Sigmoid colon (tissue), 4 donors: ENCODE data around the gene TMEM125.

Experiments used
- POLR2AphosphoS5 ChIP-seq, 4 donors: sonication (generic); formaldehyde crosslinking; IDR thresholded peaks; one replicate each; pipeline ENCODE4 v1.6.1; 2017; ENCODE audit warnings: antibody characterized with exemption in 4 of 4
- TF ChIP-seq, protein P1 (sequence below), 4 experiments: fragments of 450-650 bp in 3 of 4; fragments of 200-600 bp in 1 of 4; IDR thresholded peaks; one replicate each; pipeline ENCODE4 v1.5.1; 2016 to 2019; ENCODE audit warnings: antibody characterized with exemption in 4 of 4, mild to moderate bottlenecking in 3 of 4, moderate library complexity in 2 of 4

DNA sequence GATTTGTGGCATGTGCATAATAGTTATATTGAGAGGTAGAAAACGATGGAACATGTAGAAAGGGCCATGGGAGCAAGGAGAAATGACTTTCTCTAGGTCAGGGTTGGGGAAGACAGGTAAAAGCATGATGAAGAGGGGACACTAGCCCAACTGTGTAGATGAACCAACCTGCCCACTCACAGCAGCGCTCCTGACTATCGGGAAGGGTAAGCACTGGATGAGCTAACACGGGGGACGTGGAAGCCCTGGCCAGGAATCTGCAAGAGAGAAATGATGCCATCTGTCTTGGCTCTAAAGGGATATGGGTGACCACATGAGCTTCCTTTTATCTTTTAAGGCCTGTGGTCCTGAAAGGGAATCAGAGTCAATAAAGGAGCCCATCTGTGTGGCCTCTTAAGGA is 36.2 kb upstream of the TMEM125 start:
- TF ChIP-seq, protein P1, sequence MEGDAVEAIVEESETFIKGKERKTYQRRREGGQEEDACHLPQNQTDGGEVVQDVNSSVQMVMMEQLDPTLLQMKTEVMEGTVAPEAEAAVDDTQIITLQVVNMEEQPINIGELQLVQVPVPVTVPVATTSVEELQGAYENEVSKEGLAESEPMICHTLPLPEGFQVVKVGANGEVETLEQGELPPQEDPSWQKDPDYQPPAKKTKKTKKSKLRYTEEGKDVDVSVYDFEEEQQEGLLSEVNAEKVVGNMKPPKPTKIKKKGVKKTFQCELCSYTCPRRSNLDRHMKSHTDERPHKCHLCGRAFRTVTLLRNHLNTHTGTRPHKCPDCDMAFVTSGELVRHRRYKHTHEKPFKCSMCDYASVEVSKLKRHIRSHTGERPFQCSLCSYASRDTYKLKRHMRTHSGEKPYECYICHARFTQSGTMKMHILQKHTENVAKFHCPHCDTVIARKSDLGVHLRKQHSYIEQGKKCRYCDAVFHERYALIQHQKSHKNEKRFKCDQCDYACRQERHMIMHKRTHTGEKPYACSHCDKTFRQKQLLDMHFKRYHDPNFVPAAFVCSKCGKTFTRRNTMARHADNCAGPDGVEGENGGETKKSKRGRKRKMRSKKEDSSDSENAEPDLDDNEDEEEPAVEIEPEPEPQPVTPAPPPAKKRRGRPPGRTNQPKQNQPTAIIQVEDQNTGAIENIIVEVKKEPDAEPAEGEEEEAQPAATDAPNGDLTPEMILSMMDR (IDR thresholded peaks at IDR 0.05) = no peak
- no peak for TF ChIP-seq POLR2AphosphoS5 (IDR thresholded peaks at IDR 0.05)
